HG02884 (cell line): ENCODE data around the gene KRTAP5-6.

Experiments used
- ATAC-seq: cut with Tn5 transposase; IDR thresholded peaks from one replicate; pipeline ENCODE4 v1.9.1; 2021; ENCODE audit warnings: mild to moderate bottlenecking, moderate library complexity; ENCODE audit not compliant: unreplicated experiment

The KRTAP5-6 gene

DNA sequence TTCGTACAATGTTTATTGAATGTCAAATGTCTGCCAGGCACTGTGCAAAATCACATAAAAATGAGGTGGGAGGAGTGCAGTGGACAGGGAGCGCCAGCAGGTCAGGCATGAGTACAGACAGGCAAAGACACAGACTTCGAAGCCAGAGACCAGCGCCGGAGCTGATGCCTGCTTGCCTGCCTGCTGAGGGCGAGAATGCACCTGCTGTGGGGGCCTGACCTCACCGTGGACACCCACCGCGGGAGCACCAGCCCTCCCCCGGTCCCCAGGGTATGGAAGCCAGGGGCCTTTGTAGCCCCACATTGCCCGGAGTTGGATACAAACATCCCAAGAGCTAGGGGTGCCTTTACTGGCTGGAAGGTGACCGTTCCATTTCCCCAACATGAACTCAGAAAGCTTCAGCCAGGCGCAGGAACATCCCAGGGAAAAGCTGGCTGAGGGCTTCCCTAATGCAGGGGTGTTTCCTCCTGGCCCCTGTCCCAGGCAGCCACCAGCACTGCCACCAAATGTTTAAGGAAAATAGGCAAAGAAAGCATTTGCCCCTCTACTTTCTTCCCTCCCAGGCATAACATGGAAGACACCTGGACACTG lies 35.5 kb downstream of the KRTAP5-6 start:
- no peak for ATAC-seq

- ATAC-seq: no peak
These were observed 36.2 kb downstream of the KRTAP5-6 start for GRCh38 chr11:1733009-1733715.

GRCh38 chr11:1733716-1734640 lies 37.0 kb downstream of the KRTAP5-6 start:
- no peak for ATAC-seq

GRCh38 chr11:1734641-1735081 lies 37.7 kb downstream of the KRTAP5-6 start:
- no peak for ATAC-seq

GRCh38 chr11:1735271-1735670 lies 38.3 kb downstream of the KRTAP5-6 start:
- no peak for ATAC-seq

GRCh38 chr11:1736447-1736992 lies 39.5 kb downstream of the KRTAP5-6 start:
- no peak for ATAC-seq

DNA sequence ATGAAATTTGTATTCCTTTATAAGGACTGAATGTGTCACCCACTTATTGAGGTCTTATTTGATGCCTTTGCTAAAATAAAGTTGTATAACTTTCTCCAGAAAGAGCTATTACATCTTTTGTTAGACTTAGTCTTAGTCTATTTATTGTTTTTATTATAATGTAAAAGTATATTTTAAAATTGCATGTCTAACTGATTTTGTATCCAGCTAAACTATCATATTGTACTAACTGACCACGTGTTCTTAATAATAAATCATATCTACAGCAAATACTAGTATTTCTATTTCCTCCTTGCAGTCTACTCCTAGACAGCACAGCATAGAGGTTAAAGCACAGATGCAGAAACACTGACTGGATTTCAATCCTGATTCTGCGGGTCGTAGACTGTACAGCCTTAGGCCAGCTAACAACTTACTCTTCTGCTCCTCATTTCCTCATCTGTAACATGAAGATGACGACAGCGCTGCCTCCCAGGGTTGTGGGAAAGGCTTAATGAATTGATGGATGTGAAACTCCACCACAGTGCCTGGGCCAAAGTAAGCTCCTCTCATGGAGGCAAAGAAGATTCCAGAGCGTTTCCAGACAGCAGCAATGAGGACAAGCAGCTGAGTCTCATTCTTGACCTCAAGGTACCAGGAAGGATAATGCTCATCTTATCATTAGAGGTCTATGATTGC lies 40.2 kb downstream of the KRTAP5-6 start:
- ATAC-seq: no peak

DNA sequence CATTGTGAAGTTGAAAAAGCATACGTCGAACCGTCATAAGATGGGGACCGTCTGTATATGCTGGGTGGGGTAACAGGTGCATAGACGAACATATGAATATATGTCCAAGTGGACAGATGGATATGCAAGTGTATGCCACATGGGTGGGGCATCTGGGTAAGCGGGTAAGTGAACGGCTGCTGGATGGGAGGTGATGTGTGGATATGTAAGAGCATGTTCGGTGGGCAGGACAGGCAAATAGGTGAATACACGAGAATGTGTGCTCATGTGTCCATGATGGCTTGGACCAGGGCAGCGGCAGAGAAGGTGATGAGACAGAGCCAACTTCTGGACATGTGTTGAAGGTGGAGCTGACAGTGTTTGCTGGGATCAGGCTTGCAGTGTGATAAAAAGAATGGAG lies 41.4 kb downstream of the KRTAP5-6 start:
- ATAC-seq: no peak

- no peak for ATAC-seq
These were observed 42.6 kb downstream of the KRTAP5-6 start for GRCh38 chr11:1739576-1739975.

DNA sequence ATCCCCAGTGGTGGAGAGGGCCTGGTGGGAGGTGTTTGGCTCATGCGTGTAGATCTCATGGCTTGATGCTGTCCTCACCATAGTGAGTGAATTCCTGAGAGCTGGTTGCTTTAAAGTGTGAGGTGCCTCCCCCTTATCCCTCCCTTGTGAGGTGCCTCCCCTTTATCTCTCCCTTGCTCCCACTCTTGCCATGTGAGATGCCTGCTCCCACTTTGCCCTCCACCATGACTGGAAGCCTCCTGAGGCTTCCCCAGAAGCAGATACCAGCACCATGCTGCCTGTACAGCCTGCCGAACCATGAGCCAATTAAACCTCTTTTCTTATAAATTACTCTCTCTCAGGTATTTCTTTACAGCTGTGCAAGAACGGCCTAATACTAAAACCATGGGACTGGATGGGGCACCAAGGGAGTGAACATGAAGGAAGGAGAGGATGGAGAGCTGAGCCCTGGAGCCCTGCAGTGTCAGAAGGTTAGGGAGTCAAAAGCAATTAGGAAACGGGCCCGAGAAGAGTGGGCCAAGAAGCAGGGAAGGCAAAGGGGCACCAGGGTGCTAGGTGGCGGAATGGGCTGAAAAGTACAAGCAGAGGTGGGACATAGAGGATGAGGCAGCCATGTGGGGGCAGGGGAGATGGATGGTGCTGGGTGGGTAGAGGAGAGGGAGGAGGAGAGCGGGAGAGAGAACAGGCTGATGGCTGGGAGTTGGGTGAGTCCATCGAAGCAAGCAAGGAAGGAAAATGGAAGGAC lies 44.0 kb downstream of the KRTAP5-6 start:
- no peak for ATAC-seq

GRCh38 chr11:1741741-1742140 lies 44.7 kb downstream of the KRTAP5-6 start:
- no peak for ATAC-seq

- ATAC-seq: no peak
These were observed 45.4 kb downstream of the KRTAP5-6 start for GRCh38 chr11:1742371-1742770.

- no peak for ATAC-seq
These were observed 46.0 kb downstream of the KRTAP5-6 start for GRCh38 chr11:1742869-1743584.

GRCh38 chr11:1743585-1744136 lies 46.7 kb downstream of the KRTAP5-6 start:
- no peak for ATAC-seq

GRCh38 chr11:1744137-1744886 lies 47.3 kb downstream of the KRTAP5-6 start:
- ATAC-seq: no peak

DNA sequence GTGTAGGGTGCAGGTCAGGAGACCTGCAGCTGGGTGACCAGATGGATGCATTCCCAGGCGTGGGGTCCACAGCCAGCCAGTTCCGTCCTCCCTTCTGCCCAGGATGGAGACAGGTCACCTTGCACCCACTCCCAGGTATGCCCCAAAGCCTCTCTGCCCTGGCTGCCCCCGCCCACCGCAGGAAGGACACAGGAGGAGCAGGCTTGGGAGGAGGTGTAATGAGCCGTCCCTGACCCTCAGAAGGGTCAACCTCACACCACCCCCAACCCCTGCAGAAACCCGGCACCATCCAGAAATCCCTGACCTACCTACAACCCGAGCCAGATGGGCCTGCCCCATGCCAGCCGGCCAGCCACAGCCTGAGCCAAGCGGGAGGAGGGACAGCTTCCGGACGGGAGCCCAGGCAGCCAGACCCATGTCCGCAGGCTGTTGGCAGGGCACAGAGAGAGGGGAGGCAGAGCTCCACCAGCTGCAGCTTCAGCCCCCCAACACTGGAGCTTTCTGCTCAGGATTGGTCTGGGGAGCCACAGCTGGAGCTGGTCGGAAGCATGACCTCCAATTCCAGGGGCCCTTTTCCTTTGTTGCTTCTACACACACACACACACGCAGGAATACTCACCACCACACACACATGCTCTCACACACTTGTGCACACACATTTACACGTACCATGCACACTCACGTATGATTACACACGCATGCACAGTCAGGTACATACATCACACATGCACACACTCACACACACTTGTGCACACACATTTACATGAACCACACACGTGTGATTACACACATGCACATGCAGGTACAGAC lies 48.1 kb downstream of the KRTAP5-6 start:
- no peak for ATAC-seq

DNA sequence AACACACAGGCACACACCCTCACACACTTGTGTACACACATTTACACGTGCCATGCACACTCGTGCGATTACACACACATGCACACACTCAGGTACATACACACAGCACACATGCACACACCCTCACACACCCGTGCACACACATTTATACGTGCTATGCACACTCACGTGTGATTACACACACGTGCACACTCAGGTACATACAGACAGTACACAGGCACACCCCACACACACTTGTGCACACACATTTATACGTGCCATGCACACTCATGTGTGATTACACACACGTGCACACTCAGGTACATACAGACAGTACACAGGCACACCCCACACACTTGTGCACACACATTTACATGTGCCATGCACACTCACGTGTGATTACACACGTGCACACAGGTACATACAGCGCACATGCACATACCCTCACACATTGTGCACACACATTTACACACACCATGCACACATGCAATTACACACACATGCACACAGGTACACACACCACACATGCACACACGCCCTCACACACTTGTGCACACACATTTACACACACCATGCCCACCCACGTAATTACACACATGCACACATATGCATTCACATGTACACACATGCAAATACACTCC lies 48.8 kb downstream of the KRTAP5-6 start:
- no peak for ATAC-seq
